HepG2 (cell line): Measurements from ENCODE around the gene WSB1.

Experiments
- BCL3 ChIP-seq: sonication (generic); formaldehyde crosslinking; IDR thresholded peaks from 2 replicates; pipeline ENCODE4 v1.5.1; 2020; ENCODE audit warnings: mild to moderate bottlenecking, missing genetic modification reagents, moderate library complexity
- IRF9 ChIP-seq: sonication (generic); formaldehyde crosslinking; IDR thresholded peaks from 2 replicates; pipeline ENCODE4 v1.8.0; 2022; ENCODE audit warnings: missing genetic modification reagents, mild to moderate bottlenecking, borderline replicate concordance
- MAX ChIP-seq: IDR thresholded peaks from 2 replicates; pipeline ENCODE4 v1.6.1; 2012; ENCODE audit warnings: inconsistent platforms
- NFATC3 ChIP-seq: sonication (generic); formaldehyde crosslinking; IDR thresholded peaks from 2 replicates; pipeline ENCODE4 v1.5.1; 2020; ENCODE audit warnings: mild to moderate bottlenecking, missing genetic modification reagents
- POLR2A ChIP-seq, 2 experiments: IDR thresholded peaks; 2 replicates each; pipeline ENCODE4 v1.6.1; 2011; ENCODE audit warnings: low read depth in 2 of 2, low read length in 2 of 2, mild to moderate bottlenecking in 1 of 2, moderate library complexity in 1 of 2; ENCODE audit not compliant: insufficient read depth in 1 of 2
- POLR2AphosphoS2 ChIP-seq: IDR thresholded peaks from 2 replicates; pipeline ENCODE4 v1.6.1; 2011; ENCODE audit warnings: low read depth, low read length, improper control_type of control experiment
- RBM39 ChIP-seq: fragments of 200-400 bp; formaldehyde crosslinking; IDR thresholded peaks from one replicate; pipeline ENCODE4 v1.6.1; 2018; ENCODE audit warnings: antibody characterized with exemption, mild to moderate bottlenecking, low read depth, low read length; ENCODE audit not compliant: poor library complexity, severe bottlenecking
- SIN3A ChIP-seq: IDR thresholded peaks from 2 replicates; pipeline ENCODE4 v1.6.1; 2011; ENCODE audit warnings: low read depth, mild to moderate bottlenecking, control low read depth, low read length, borderline replicate concordance
- ZNF24 ChIP-seq: fragments of 450-650 bp; IDR thresholded peaks from 2 replicates; pipeline ENCODE4 v1.6.1; 2017; ENCODE audit warnings: antibody characterized with exemption, mild to moderate bottlenecking
- ZNF367 ChIP-seq: sonication (generic); formaldehyde crosslinking; IDR thresholded peaks from 2 replicates; pipeline ENCODE4 v1.4.0; 2020; ENCODE audit warnings: missing genetic modification reagents, borderline replicate concordance
- ZNF660 ChIP-seq: sonication (generic); formaldehyde crosslinking; IDR thresholded peaks from 2 replicates; pipeline ENCODE4 v1.5.1; 2020; ENCODE audit warnings: mild to moderate bottlenecking, low read depth, missing genetic modification reagents, borderline replicate concordance
- TF ChIP-seq, protein P1 (sequence below): sonication (generic); formaldehyde crosslinking; IDR thresholded peaks from 2 replicates; pipeline ENCODE4 v1.5.0; 2020; ENCODE audit warnings: missing genetic modification reagents, mild to moderate bottlenecking, borderline replicate concordance
- TF ChIP-seq, protein P2 (sequence below): sonication (generic); formaldehyde crosslinking; IDR thresholded peaks from 2 replicates; pipeline ENCODE4 v1.5.0; 2020; ENCODE audit warnings: mild to moderate bottlenecking, missing genetic modification reagents

- TF ChIP-seq, protein P1, sequence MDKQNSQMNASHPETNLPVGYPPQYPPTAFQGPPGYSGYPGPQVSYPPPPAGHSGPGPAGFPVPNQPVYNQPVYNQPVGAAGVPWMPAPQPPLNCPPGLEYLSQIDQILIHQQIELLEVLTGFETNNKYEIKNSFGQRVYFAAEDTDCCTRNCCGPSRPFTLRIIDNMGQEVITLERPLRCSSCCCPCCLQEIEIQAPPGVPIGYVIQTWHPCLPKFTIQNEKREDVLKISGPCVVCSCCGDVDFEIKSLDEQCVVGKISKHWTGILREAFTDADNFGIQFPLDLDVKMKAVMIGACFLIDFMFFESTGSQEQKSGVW = no peak
- TF ChIP-seq IRF9 (CRISPR knock-in tag) = no peak
- no peak for TF ChIP-seq ZNF367 (CRISPR knock-in tag)
- TF ChIP-seq BCL3 (CRISPR knock-in tag) = no peak
- TF ChIP-seq, protein P2, sequence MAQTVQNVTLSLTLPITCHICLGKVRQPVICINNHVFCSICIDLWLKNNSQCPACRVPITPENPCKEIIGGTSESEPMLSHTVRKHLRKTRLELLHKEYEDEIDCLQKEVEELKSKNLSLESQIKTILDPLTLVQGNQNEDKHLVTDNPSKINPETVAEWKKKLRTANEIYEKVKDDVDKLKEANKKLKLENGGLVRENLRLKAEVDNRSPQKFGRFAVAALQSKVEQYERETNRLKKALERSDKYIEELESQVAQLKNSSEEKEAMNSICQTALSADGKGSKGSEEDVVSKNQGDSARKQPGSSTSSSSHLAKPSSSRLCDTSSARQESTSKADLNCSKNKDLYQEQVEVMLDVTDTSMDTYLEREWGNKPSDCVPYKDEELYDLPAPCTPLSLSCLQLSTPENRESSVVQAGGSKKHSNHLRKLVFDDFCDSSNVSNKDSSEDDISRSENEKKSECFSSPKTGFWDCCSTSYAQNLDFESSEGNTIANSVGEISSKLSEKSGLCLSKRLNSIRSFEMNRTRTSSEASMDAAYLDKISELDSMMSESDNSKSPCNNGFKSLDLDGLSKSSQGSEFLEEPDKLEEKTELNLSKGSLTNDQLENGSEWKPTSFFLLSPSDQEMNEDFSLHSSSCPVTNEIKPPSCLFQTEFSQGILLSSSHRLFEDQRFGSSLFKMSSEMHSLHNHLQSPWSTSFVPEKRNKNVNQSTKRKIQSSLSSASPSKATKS (CRISPR knock-in tag) = no peak
- no peak for TF ChIP-seq NFATC3 (CRISPR knock-in tag)
- TF ChIP-seq ZNF24 = no peak
- TF ChIP-seq ZNF660 (CRISPR knock-in tag) = no peak
- no peak for TF ChIP-seq SIN3A
- no peak for TF ChIP-seq RBM39
- no peak for TF ChIP-seq MAX
- TF ChIP-seq POLR2A (IDR thresholded peaks at IDR 0.05; ENCODE audit: insufficient read depth in 1 of 2, low read depth in 2 of 2, low read length in 2 of 2) = no peak
- TF ChIP-seq POLR2AphosphoS2 = no peak
These were observed 63.3 kb downstream of the WSB1 start for GRCh38 chr17:27357236-27357635.
